Muscle layer of duodenum (tissue), 2 donors: Measurements from ENCODE around the gene BRI3BP.
"Not testable (repeated sequence)": the region's sequence is repeated elsewhere in the genome, so short reads cannot be mapped to it uniquely, and the experiment has no call there.

Experiments
- H3K27ac ChIP-seq: one replicate; pipeline ENCODE4 v1.7.0; 2013; ENCODE audit warnings: mild to moderate bottlenecking, low read length
- H3K27me3 ChIP-seq: one replicate; pipeline ENCODE4 v1.7.0; 2013; ENCODE audit warnings: low read depth, mild to moderate bottlenecking, control low read depth, low read length
- H3K36me3 ChIP-seq, 2 donors: one replicate each; pipeline ENCODE4 v1.7.0; 2013; ENCODE audit warnings: low read length in 2 of 2, control low read depth in 1 of 2, mild to moderate bottlenecking in 1 of 2; ENCODE audit not compliant: insufficient read depth in 2 of 2, control insufficient read depth in 1 of 2
- H3K4me1 ChIP-seq, 2 donors: one replicate each; pipeline ENCODE4 v1.7.0; 2013; ENCODE audit warnings: low read length in 2 of 2, mild to moderate bottlenecking in 2 of 2, control low read depth in 1 of 2, moderate library complexity in 1 of 2; ENCODE audit not compliant: insufficient read depth in 2 of 2, control insufficient read depth in 1 of 2
- H3K4me3 ChIP-seq, 2 donors: one replicate each; pipeline ENCODE4 v1.7.0; 2013; ENCODE audit warnings: low read length in 2 of 2, low read depth in 1 of 2, mild to moderate bottlenecking in 1 of 2
- H3K9me3 ChIP-seq, 2 donors: one replicate each; pipeline ENCODE4 v1.7.0; 2013; ENCODE audit warnings: low read length in 2 of 2, control low read depth in 1 of 2, mild to moderate bottlenecking in 1 of 2; ENCODE audit not compliant: control insufficient read depth in 1 of 2
- donor health status: healthy.

Gene BRI3BP

DNA sequence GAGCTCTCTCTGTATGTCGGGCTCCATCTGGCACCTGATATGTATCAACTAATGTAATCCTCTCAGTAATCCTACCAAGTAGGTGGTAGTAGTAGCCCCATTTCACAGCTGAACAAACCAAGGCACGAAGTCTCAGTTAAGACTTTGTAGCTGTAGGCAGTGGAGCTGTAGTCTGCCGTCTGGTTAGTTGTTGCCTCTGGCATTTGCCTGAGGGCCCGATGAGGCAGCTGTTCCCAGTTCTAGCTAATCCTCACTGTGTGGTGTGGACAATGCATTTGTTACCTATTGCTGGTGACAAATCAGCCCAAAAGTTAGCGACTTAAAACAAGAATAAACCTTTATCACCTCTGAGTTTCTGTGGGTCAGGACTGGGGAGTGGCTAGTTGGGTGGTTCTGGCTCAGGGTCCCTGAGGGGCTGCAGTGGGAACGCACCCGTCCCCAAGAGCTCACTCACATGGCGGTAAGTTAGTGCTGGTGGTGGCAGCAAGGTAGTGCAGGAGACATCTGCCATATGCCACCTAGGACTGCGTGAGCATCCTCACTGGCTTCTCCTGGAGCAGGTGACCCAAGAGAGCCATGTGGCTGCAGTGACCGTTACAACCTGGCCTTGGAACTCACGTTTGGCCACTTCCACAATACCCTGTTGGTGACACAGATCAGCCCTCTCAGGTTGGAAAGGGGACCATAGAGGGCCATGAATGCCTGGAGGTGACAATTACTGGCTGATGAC is 77.4 kb downstream of the BRI3BP start:
- no peak overlapping the region for H3K27ac ChIP-seq
- H3K27me3 ChIP-seq = no peaks in the 10 kb centered on the region
- no peaks in the 10 kb centered on the region for H3K9me3 ChIP-seq
- peaks cover 3 to 6% of the 10 kb centered on the region in 2 donors for H3K4me1 ChIP-seq
- H3K4me3 ChIP-seq = no peak overlapping the region
- peaks cover 0 to 3% of the 10 kb centered on the region in 2 donors for H3K36me3 ChIP-seq

DNA sequence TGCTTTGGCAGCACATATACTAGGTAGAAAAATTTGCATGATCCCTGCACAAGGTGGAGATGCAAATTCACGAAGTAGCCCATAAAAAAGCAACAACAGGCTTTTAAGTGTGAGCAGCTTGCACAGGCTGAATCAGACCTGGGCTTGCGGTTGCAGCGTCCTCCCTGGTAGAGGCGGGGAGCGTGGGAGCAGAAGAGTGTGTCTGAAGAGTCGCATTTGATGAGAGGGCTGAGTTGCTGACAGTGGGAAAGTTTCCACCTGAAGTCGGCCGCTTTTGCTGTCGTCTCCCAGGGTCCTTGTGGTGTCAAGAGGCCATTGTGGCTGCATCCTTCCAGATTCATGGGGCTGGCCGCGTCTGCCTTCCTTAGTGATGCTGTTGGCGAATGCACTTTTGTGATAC is 78.0 kb downstream of the BRI3BP start:
- Histone ChIP-seq H3K27me3 (no peaks in the 10 kb centered on the region), H3K4me3 (no peak overlapping the region), H3K4me1 (peaks cover 0 to 3% of the 10 kb centered on the region in 2 donors), H3K27ac (no peak overlapping the region), H3K36me3 (peaks cover 6 to 9% of the 10 kb centered on the region in 2 donors), H3K9me3 (no peaks in the 10 kb centered on the region)

DNA sequence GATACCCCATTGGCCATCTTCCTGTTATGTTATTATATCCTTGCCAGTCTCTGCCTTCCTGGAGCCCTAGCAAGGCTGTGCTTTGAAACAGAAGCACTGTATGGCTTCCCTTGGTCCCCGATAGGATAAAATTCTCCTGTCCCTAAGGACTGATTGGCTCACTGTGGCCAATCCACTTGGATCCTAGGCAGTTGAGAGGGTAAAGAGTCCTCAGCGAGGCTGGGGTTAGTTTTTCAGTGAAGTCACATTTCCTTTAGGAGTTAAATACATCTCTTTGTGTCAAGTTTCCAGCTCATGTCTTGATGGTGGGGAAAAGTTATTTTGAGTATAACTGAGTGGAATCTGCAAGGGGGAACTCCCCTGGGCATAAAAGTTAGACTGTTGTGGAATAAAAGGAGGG is 79.1 kb downstream of the BRI3BP start:
- Histone ChIP-seq H3K36me3 (peaks cover 10 to 14% of the 10 kb centered on the region in 2 donors), H3K9me3 (no peaks in the 10 kb centered on the region), H3K27me3 (no peaks in the 10 kb centered on the region), H3K4me1 (no peaks in the 10 kb centered on the region), H3K27ac (no peak overlapping the region), H3K4me3 (no peak overlapping the region)

DNA sequence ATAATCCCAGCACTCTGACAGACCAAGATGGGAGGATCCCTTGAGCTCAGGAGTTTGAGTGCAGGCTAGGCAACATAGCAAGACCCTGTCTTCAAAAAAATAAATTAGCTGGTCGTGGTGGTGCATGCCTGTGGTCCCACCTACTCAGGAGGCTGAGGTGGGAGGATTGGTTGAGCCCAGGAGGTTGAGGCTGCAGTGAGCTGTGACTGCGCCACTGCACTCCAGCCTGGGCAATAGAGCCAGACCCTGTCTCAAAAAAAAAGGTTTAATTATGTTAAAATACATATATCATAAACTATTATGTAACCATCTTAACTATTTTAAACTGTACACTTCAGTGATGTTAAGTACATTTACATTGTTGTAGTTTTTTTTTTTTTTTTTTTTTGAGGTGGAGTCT is 80.8 kb downstream of the BRI3BP start:
- not testable (repeated sequence) for H3K4me3 ChIP-seq, H3K4me1 ChIP-seq, H3K9me3 ChIP-seq, H3K27ac ChIP-seq, H3K27me3 ChIP-seq
- peaks cover 14 to 26% of the 10 kb centered on the region in 2 donors for H3K36me3 ChIP-seq

DNA sequence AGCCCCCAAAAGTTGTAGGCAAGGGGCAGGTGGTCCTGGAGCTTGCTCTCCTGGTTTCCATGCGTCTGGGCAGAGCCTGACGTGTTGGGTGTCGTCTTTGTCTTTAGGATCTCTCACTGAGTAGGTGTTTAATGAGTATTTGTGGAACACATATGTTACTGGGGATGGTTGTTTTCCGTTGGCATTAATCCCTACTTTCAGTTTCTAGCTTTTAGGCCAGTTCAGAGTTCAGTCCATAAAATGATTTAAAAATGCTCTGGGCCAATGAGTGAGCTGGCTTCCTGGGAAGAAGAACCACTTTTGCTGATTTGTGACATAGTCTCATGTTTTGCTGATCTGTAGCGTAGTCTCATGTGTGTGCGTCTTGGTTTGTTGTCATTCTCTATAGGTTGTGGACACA is 82.7 kb downstream of the BRI3BP start:
- Histone ChIP-seq H3K9me3 (no peaks in the 10 kb centered on the region), H3K4me1 (no peaks in the 10 kb centered on the region), H3K27me3 (no peaks in the 10 kb centered on the region), H3K36me3 (peaks cover 14 to 32% of the 10 kb centered on the region in 2 donors), H3K4me3 (no peak overlapping the region), H3K27ac (no peak overlapping the region)

DNA sequence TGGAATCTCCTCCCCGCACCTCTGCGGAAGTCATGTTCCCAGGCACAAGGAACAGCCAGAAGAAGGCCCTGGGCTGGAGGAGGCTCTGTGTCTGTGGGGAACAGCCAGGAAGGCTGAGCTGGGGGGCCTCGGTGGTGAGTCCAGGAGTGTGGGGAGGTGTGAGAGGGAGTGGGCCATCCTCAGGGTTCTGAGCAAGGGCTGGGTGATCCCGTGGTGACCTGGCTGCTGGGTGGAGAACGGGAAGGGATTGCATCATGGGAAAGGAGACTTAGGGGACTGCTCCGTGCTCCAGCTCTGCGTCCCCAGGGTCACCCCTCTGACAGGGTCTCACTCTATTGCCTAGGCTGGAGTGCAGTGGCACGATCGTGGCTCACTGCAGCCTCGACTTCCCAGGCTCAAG is 85.6 kb downstream of the BRI3BP start:
- H3K36me3 ChIP-seq = peaks cover 14 to 39% of the 10 kb centered on the region in 2 donors
- no peak overlapping the region for H3K27ac ChIP-seq
- no peak overlapping the region for H3K4me3 ChIP-seq
- no peaks in the 10 kb centered on the region for H3K9me3 ChIP-seq
- H3K4me1 ChIP-seq = no peaks in the 10 kb centered on the region
- H3K27me3 ChIP-seq = no peaks in the 10 kb centered on the region

DNA sequence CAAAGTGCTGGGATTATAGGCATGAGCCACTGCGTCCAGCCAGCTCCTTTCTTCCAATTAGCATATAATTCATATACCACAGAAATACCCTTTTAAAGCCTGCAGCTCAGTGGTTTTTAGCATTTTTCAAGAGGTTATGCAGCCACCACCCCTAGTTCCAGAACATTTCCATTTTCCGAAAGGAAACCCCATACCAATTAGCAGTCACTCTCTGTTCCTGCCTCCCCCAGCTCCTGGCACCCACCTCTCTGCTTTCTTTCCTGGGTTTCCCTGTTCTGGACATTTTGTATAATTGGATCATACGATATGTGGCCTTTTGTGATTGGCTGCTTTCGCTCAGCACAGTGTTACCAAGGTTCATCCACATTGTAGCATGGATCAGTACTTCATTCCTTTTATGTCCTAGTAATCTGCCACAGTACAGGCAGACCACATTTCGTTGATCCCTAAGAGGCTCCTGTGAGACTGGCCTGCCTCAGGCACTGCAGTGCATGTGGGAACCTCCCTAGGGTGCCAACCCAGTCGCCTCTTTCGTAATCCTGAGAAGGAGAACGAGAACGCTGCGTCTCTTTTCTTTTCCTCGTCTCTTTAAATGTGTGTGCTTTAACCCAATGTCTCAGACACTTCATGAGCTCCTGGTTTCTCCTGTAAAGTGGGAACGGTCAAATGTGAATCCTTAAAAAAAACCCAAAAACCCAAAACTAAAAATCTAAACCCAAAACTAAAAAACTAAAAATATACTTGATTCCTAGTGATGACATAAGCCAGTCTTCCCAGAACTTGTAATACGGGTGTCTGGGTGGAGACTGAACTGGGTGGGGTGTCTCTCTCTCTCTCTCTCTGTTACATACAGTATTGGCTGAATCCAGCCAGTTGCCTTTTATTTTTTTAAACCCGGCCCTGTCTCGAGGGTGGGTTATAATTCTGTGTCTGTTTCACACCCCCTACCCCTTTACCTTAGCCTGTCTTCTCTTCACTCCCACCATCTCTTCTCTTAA is 86.5 kb downstream of the BRI3BP start:
- no peaks in the 10 kb centered on the region for H3K9me3 ChIP-seq
- H3K27ac ChIP-seq = no peak overlapping the region
- H3K27me3 ChIP-seq = no peaks in the 10 kb centered on the region
- H3K4me1 ChIP-seq = no peaks in the 10 kb centered on the region
- no peak overlapping the region for H3K4me3 ChIP-seq
- peaks cover 16 to 45% of the 10 kb centered on the region in 2 donors for H3K36me3 ChIP-seq
